ENCODE results near the gene IGLL1.

The IGLL1 gene

GRCh38 chr22:23571486-23571885 is 8.6 kb downstream of the IGLL1 start:
- Histone ChIP-seq H3K79me2 (ENCODE audit: control insufficient read depth, insufficient read depth, low read length, unreplicated experiment) (no peaks in the 10 kb centered on the region), H3K4me1 (ENCODE audit: control insufficient read depth, insufficient read depth, low read length, unreplicated experiment) (peaks cover 7% of the 10 kb centered on the region), H2AFZ (ENCODE audit: low read length, unreplicated experiment) (no peak overlapping the region), H3K4me3 (ENCODE audit: low read depth, low read length) (no peak overlapping the region), H3K36me3 (ENCODE audit: insufficient read depth, low read length) (no peaks in the 10 kb centered on the region), H3K27ac (ENCODE audit: low read depth, low read length) (no peak overlapping the region), H3K27me3 (ENCODE audit: insufficient read depth, low read length) (no peaks in the 10 kb centered on the region)

DNA sequence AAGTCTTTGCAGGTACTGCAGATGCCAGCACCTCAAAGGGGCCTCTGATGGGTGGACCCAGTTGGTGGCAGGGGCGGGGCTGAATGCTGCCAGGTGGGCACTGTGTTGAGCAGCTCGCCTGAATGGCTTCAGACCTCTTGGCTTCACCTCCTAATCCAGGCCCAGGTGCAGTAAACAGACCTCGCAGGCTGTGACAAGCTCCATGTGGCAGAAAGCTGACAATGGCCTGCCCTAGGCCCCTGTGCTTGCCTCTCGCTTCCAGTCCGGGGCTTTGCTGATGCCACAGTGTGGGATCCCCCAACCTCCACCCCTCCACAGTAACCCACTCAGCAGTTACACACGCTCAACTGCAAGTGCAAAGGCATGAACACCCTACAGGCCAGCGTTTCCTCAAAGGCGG is 9.4 kb downstream of the IGLL1 start:
- Histone ChIP-seq H3K79me2 (ENCODE audit: control insufficient read depth, insufficient read depth, low read length, unreplicated experiment) (no peaks in the 10 kb centered on the region), H3K4me1 (ENCODE audit: control insufficient read depth, insufficient read depth, low read length, unreplicated experiment) (peaks cover 7% of the 10 kb centered on the region), H3K27ac (ENCODE audit: low read depth, low read length) (no peak overlapping the region), H2AFZ (ENCODE audit: low read length, unreplicated experiment) (no peak overlapping the region), H3K27me3 (ENCODE audit: insufficient read depth, low read length) (peaks cover 5% of the 10 kb centered on the region), H3K4me3 (ENCODE audit: low read depth, low read length) (no peak overlapping the region), H3K36me3 (ENCODE audit: insufficient read depth, low read length) (no peaks in the 10 kb centered on the region)

DNA sequence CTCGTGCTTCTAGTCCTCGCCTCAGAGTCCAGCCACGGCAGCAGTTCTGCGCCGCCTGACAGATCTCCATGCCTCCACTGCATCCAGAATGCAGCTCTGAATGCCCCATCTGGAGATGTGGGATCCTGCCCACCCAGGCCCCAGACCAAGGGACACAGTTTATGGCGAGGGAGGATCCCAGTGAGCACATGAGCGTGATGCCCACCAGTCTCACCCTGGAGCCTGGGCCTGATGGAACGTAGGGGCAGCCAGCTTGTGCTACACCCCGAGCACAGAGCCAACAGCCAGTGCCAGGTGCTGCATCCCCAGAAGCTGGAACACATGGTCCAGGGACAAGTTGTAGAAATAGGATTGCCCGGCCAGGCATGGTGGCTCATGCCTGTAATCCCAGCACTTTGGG is 10.4 kb downstream of the IGLL1 start:
- H3K4me3 ChIP-seq (ENCODE audit: low read depth, low read length), result no peak overlapping the region
- no peaks in the 10 kb centered on the region for H3K36me3 ChIP-seq (ENCODE audit: insufficient read depth, low read length)
- no peaks in the 10 kb centered on the region for H3K79me2 ChIP-seq (ENCODE audit: control insufficient read depth, insufficient read depth, low read length, unreplicated experiment)
- H3K27ac ChIP-seq (ENCODE audit: low read depth, low read length), result no peak overlapping the region
- H3K27me3 ChIP-seq (ENCODE audit: insufficient read depth, low read length), result peaks cover 10% of the 10 kb centered on the region
- H2AFZ ChIP-seq (ENCODE audit: low read length, unreplicated experiment), result no peak overlapping the region
- peaks cover 7% of the 10 kb centered on the region for H3K4me1 ChIP-seq (ENCODE audit: control insufficient read depth, insufficient read depth, low read length, unreplicated experiment)

- H3K27me3 ChIP-seq (ENCODE audit: insufficient read depth, low read length), result peaks cover 10% of the 10 kb centered on the region
- no peaks in the 10 kb centered on the region for H3K79me2 ChIP-seq (ENCODE audit: control insufficient read depth, insufficient read depth, low read length, unreplicated experiment)
- H3K4me1 ChIP-seq (ENCODE audit: control insufficient read depth, insufficient read depth, low read length, unreplicated experiment), result peaks cover 7% of the 10 kb centered on the region
- no peak overlapping the region for H3K27ac ChIP-seq (ENCODE audit: low read depth, low read length)
- H3K36me3 ChIP-seq (ENCODE audit: insufficient read depth, low read length), result no peaks in the 10 kb centered on the region
- no peak overlapping the region for H3K4me3 ChIP-seq (ENCODE audit: low read depth, low read length)
- H2AFZ ChIP-seq (ENCODE audit: low read length, unreplicated experiment), result no peak overlapping the region
Observed at GRCh38 chr22:23569291-23569690, 10.8 kb downstream of the IGLL1 start.

GRCh38 chr22:23566705-23567475 is 13.2 kb downstream of the IGLL1 start:
- Histone ChIP-seq H2AFZ (ENCODE audit: low read length, unreplicated experiment) (no peak overlapping the region), H3K27me3 (ENCODE audit: insufficient read depth, low read length) (peaks cover 10% of the 10 kb centered on the region), H3K4me1 (ENCODE audit: control insufficient read depth, insufficient read depth, low read length, unreplicated experiment) (peaks cover 7% of the 10 kb centered on the region), H3K4me3 (ENCODE audit: low read depth, low read length) (peak overlapping the region; percentile 50; the same call in 1 of the 2 replicates), H3K36me3 (ENCODE audit: insufficient read depth, low read length) (no peaks in the 10 kb centered on the region), H3K79me2 (ENCODE audit: control insufficient read depth, insufficient read depth, low read length, unreplicated experiment) (no peaks in the 10 kb centered on the region), H3K27ac (ENCODE audit: low read depth, low read length) (no peak overlapping the region)

- no peak overlapping the region for H2AFZ ChIP-seq (ENCODE audit: low read length, unreplicated experiment)
Observed at GRCh38 chr22:23565915-23566704, 14.0 kb downstream of the IGLL1 start.

GRCh38 chr22:23565305-23565914 is 14.7 kb downstream of the IGLL1 start:
- Histone ChIP-seq H3K27me3 (ENCODE audit: insufficient read depth, low read length) (peaks cover 10% of the 10 kb centered on the region), H3K4me1 (ENCODE audit: control insufficient read depth, insufficient read depth, low read length, unreplicated experiment) (peaks cover 7% of the 10 kb centered on the region), H2AFZ (ENCODE audit: low read length, unreplicated experiment) (no peak overlapping the region), H3K36me3 (ENCODE audit: insufficient read depth, low read length) (no peaks in the 10 kb centered on the region), H3K27ac (ENCODE audit: low read depth, low read length) (no peak overlapping the region), H3K4me3 (ENCODE audit: low read depth, low read length) (peak overlapping the region; percentile 50; the same call in 1 of the 2 replicates), H3K79me2 (ENCODE audit: control insufficient read depth, insufficient read depth, low read length, unreplicated experiment) (no peaks in the 10 kb centered on the region)

More at GRCh38 chr22:23565915-23566704, 14.0 kb downstream of the IGLL1 start:
- H3K4me1 ChIP-seq (ENCODE audit: control insufficient read depth, insufficient read depth, low read length, unreplicated experiment), result peaks cover 7% of the 10 kb centered on the region
- no peak overlapping the region for H3K27ac ChIP-seq (ENCODE audit: low read depth, low read length)
- peak overlapping the region; percentile 50 for H3K4me3 ChIP-seq (ENCODE audit: low read depth, low read length)
- H3K27me3 ChIP-seq (ENCODE audit: insufficient read depth, low read length), result peaks cover 10% of the 10 kb centered on the region
- no peaks in the 10 kb centered on the region for H3K36me3 ChIP-seq (ENCODE audit: insufficient read depth, low read length)
- H3K79me2 ChIP-seq (ENCODE audit: control insufficient read depth, insufficient read depth, low read length, unreplicated experiment), result no peaks in the 10 kb centered on the region

DNA sequence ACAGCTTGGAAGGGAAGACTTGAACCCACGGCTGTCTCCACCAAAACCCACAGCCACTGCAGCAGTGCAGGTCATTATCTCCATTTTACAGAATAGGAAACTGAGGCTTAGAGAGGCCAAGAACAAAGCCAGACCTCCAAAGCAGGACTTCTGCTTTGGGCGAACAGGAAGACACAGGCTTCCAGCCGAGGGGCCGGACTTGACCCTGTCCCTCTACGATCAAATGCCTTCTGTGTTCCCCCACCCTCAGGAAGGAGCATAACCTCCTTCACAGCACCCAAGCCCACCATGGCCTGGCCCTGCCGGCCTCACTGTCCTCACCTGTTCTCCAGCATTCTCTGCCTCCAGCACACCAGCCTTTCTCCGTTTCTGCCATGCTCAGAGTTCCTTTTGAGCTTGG is 15.8 kb downstream of the IGLL1 start:
- no peak overlapping the region for H3K4me3 ChIP-seq (ENCODE audit: low read depth, low read length)

DNA sequence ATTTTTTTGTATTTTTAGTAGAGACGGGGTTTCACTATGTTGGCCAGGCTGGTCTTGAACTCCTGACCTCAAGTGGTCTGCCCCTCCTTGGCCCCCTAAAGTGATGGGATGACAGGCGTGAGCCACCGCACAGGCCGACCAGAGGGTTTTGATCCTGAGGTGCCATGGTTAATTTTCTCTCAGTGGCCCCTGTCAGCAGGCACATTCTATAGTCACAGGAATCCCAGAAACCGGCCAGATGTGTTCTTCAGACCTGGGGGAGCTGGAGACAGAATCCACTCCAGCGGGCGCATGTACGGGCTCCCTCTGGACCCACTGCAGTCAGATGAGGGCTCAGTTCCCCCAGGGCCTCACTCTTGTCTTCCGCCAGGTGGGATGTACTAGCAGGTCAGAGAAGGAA is 17.0 kb downstream of the IGLL1 start:
- Histone ChIP-seq H3K4me3 (ENCODE audit: low read depth, low read length) (no peak overlapping the region), H3K27me3 (ENCODE audit: insufficient read depth, low read length) (peaks cover 10% of the 10 kb centered on the region), H3K79me2 (ENCODE audit: control insufficient read depth, insufficient read depth, low read length, unreplicated experiment) (no peaks in the 10 kb centered on the region), H3K27ac (ENCODE audit: low read depth, low read length) (no peak overlapping the region), H2AFZ (ENCODE audit: low read length, unreplicated experiment) (no peak overlapping the region), H3K4me1 (ENCODE audit: control insufficient read depth, insufficient read depth, low read length, unreplicated experiment) (peaks cover 7% of the 10 kb centered on the region), H3K36me3 (ENCODE audit: insufficient read depth, low read length) (no peaks in the 10 kb centered on the region)

More for the DNA sequence above, 15.8 kb downstream of the IGLL1 start:
- Histone ChIP-seq H3K79me2 (ENCODE audit: control insufficient read depth, insufficient read depth, low read length, unreplicated experiment) (no peaks in the 10 kb centered on the region), H3K36me3 (ENCODE audit: insufficient read depth, low read length) (no peaks in the 10 kb centered on the region), H2AFZ (ENCODE audit: low read length, unreplicated experiment) (no peak overlapping the region), H3K4me1 (ENCODE audit: control insufficient read depth, insufficient read depth, low read length, unreplicated experiment) (peaks cover 7% of the 10 kb centered on the region), H3K27ac (ENCODE audit: low read depth, low read length) (no peak overlapping the region), H3K27me3 (ENCODE audit: insufficient read depth, low read length) (peaks cover 10% of the 10 kb centered on the region)

- H3K27me3 ChIP-seq (ENCODE audit: insufficient read depth, low read length), result peaks cover 10% of the 10 kb centered on the region
- no peak overlapping the region for H3K4me3 ChIP-seq (ENCODE audit: low read depth, low read length)
- no peaks in the 10 kb centered on the region for H3K79me2 ChIP-seq (ENCODE audit: control insufficient read depth, insufficient read depth, low read length, unreplicated experiment)
- no peak overlapping the region for H2AFZ ChIP-seq (ENCODE audit: low read length, unreplicated experiment)
- H3K36me3 ChIP-seq (ENCODE audit: insufficient read depth, low read length), result no peaks in the 10 kb centered on the region
- peaks cover 2% of the 10 kb centered on the region for H3K4me1 ChIP-seq (ENCODE audit: control insufficient read depth, insufficient read depth, low read length, unreplicated experiment)
- H3K27ac ChIP-seq (ENCODE audit: low read depth, low read length), result no peak overlapping the region
Observed at GRCh38 chr22:23562186-23562585, 17.9 kb downstream of the IGLL1 start.

All from ACC112 (cell line).